HG02642 (cell line): Measurements from ENCODE around the gene JUND.
"Not testable (repeated sequence)": the region's sequence is repeated elsewhere in the genome, so short reads cannot be mapped to it uniquely, and the experiment has no call there.

Source experiments
- ATAC-seq: cut with Tn5 transposase; IDR thresholded peaks from one replicate; pipeline ENCODE4 v1.9.1; 2021; ENCODE audit warnings: mild to moderate bottlenecking; ENCODE audit not compliant: unreplicated experiment, poor library complexity

Gene JUND

GRCh38 chr19:18281082-18282020 is at the start of gene JUND:
Gene JUND, minus strand, starts transcription at chr19:18281622. Its CDS starts 138 bp downstream, at chr19:18281484.
- peak; percentile 70 for ATAC-seq

GRCh38 chr19:18330868-18331267 is 49.4 kb upstream of the JUND start:
- no peak for ATAC-seq

- ATAC-seq, result no peak
Observed at GRCh38 chr19:18329035-18329376, 47.6 kb upstream of the JUND start.

- ATAC-seq, result peak; percentile 90
Observed at GRCh38 chr19:18328340-18329034, 47.1 kb upstream of the JUND start.

GRCh38 chr19:18326772-18327171 is 45.4 kb upstream of the JUND start:
- ATAC-seq, result no peak

- not testable (repeated sequence) for ATAC-seq
Observed at GRCh38 chr19:18324373-18324731, 42.9 kb upstream of the JUND start.

GRCh38 chr19:18322759-18323460 is 41.5 kb upstream of the JUND start, which contains the start of gene LSM4:
Gene LSM4, minus strand, starts transcription at chr19:18323076. Its CDS starts 56 bp downstream, at chr19:18323020.
- ATAC-seq, result peak; percentile 96

- no peak for ATAC-seq
Observed at GRCh38 chr19:18322318-18322758, 40.9 kb upstream of the JUND start.

GRCh38 chr19:18321734-18322102 is 40.3 kb upstream of the JUND start:
- ATAC-seq, result no peak

GRCh38 chr19:18320865-18321733 is 39.7 kb upstream of the JUND start:
- no peak for ATAC-seq

- ATAC-seq, result no peak
Observed at GRCh38 chr19:18319591-18320135, 38.2 kb upstream of the JUND start.

GRCh38 chr19:18317961-18318800 is 36.8 kb upstream of the JUND start:
- no peak for ATAC-seq

- no peak for ATAC-seq
Observed at GRCh38 chr19:18313398-18313797, 32.0 kb upstream of the JUND start.

- ATAC-seq, result no peak
Observed at GRCh38 chr19:18312092-18312534, 30.7 kb upstream of the JUND start.

- no peak for ATAC-seq
Observed at GRCh38 chr19:18311502-18312091, 30.2 kb upstream of the JUND start.

- ATAC-seq, result no peak
Observed at GRCh38 chr19:18310966-18311365, 29.5 kb upstream of the JUND start.

- ATAC-seq, result no peak
Observed at GRCh38 chr19:18310118-18310909, 28.9 kb upstream of the JUND start.
